IMR-90 (cell line): ENCODE measurements around the gene RUNX3.

Experiments
- BHLHE40 ChIP-seq: fragments of 150-350 bp; IDR thresholded peaks from 2 replicates; pipeline ENCODE4 v1.6.1; 2016; ENCODE audit warnings: mild to moderate bottlenecking, low read depth, low read length
- CEBPB ChIP-seq: IDR thresholded peaks from 2 replicates; pipeline ENCODE4 v1.6.1; 2012; ENCODE audit warnings: low read depth, low read length, improper control_type of control experiment
- CHD1 ChIP-seq: IDR thresholded peaks from 2 replicates; pipeline ENCODE4 v1.6.1; 2012; ENCODE audit warnings: low read depth, low read length, improper control_type of control experiment
- FOS ChIP-seq: fragments of 150-350 bp; IDR thresholded peaks from 2 replicates; pipeline ENCODE4 v1.6.1; 2016; ENCODE audit warnings: low read depth, low read length
- MAFK ChIP-seq: IDR thresholded peaks from 2 replicates; pipeline ENCODE4 v1.6.1; 2012; ENCODE audit warnings: low read depth, low read length, improper control_type of control experiment
- MAZ ChIP-seq: IDR thresholded peaks from 2 replicates; pipeline ENCODE4 v1.6.1; 2012; ENCODE audit warnings: low read depth, mild to moderate bottlenecking, low read length, improper control_type of control experiment, moderate library complexity, borderline replicate concordance
- MXI1 ChIP-seq: IDR thresholded peaks from 2 replicates; pipeline ENCODE4 v1.6.1; 2012; ENCODE audit warnings: low read depth, mild to moderate bottlenecking, low read length, moderate library complexity, borderline replicate concordance
- POLR2A ChIP-seq: IDR thresholded peaks from 2 replicates; pipeline ENCODE4 v1.6.1; 2012; ENCODE audit warnings: mild to moderate bottlenecking, low read depth, low read length
- RAD21 ChIP-seq: IDR thresholded peaks from 2 replicates; pipeline ENCODE4 v1.6.1; 2012; ENCODE audit warnings: low read length, improper control_type of control experiment
- RCOR1 ChIP-seq: IDR thresholded peaks from 2 replicates; pipeline ENCODE4 v1.6.1; 2012; ENCODE audit warnings: mild to moderate bottlenecking, low read length, improper control_type of control experiment; ENCODE audit not compliant: insufficient replicate concordance
- SMC3 ChIP-seq: fragments of 150-350 bp; IDR thresholded peaks from 2 replicates; pipeline ENCODE4 v1.6.1; 2016; ENCODE audit warnings: low read depth, mild to moderate bottlenecking, antibody characterized with exemption, low read length, moderate library complexity
- TF ChIP-seq, protein P1 (sequence below): conservative IDR thresholded peaks from 2 replicates; pipeline ENCODE4 v1.5.1; 2012; ENCODE audit warnings: mild to moderate bottlenecking, low read depth, low read length, improper control_type of control experiment
- TF ChIP-seq, protein P2 (sequence below): fragments of 150-350 bp; IDR thresholded peaks from 2 replicates; pipeline ENCODE4 v1.6.1; 2016; ENCODE audit warnings: low read depth, mild to moderate bottlenecking, low read length, moderate library complexity, borderline replicate concordance

DNA sequence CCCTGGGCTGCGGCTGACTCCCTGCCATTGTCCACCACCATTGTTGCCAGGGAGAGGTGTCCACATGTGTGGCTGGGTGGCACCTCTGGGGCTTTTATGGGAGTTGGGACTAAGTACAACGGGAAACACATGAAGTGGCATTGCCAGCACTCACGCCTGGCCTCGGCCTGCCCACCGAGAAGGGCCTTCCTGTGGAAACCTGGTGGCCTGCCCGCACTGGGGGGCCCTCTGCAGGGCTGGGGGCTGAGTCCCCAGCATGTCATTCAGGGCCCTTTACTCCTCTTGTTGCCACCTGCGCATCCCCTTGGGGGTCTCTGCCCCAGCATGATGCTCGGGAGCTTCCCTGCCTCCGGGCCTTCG lies 35.5 kb upstream of the RUNX3 start:
- TF ChIP-seq, protein P1, sequence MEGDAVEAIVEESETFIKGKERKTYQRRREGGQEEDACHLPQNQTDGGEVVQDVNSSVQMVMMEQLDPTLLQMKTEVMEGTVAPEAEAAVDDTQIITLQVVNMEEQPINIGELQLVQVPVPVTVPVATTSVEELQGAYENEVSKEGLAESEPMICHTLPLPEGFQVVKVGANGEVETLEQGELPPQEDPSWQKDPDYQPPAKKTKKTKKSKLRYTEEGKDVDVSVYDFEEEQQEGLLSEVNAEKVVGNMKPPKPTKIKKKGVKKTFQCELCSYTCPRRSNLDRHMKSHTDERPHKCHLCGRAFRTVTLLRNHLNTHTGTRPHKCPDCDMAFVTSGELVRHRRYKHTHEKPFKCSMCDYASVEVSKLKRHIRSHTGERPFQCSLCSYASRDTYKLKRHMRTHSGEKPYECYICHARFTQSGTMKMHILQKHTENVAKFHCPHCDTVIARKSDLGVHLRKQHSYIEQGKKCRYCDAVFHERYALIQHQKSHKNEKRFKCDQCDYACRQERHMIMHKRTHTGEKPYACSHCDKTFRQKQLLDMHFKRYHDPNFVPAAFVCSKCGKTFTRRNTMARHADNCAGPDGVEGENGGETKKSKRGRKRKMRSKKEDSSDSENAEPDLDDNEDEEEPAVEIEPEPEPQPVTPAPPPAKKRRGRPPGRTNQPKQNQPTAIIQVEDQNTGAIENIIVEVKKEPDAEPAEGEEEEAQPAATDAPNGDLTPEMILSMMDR: no peak
- no peak for TF ChIP-seq SMC3
- TF ChIP-seq POLR2A: no peak
- TF ChIP-seq, protein P2, sequence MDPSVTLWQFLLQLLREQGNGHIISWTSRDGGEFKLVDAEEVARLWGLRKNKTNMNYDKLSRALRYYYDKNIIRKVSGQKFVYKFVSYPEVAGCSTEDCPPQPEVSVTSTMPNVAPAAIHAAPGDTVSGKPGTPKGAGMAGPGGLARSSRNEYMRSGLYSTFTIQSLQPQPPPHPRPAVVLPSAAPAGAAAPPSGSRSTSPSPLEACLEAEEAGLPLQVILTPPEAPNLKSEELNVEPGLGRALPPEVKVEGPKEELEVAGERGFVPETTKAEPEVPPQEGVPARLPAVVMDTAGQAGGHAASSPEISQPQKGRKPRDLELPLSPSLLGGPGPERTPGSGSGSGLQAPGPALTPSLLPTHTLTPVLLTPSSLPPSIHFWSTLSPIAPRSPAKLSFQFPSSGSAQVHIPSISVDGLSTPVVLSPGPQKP: no peak
- TF ChIP-seq MAZ: no peak
- no peak for TF ChIP-seq RAD21
- no peak for TF ChIP-seq BHLHE40
- no peak for TF ChIP-seq CEBPB
- TF ChIP-seq MXI1: no peak
- TF ChIP-seq MAFK: no peak
- no peak for TF ChIP-seq FOS
- TF ChIP-seq CHD1: no peak
- TF ChIP-seq RCOR1: no peak
